GM19397 (cell line): ENCODE results near the gene DOCK8.
"Not testable (repeated sequence)": the region's sequence is repeated elsewhere in the genome, so short reads cannot be mapped to it uniquely, and the experiment has no call there.

Experiments
- ATAC-seq: cut with Tn5 transposase; IDR thresholded peaks from one replicate; pipeline ENCODE4 v1.9.1; 2021; ENCODE audit warnings: mild to moderate bottlenecking, moderate library complexity; ENCODE audit not compliant: unreplicated experiment

The DOCK8 gene

DNA sequence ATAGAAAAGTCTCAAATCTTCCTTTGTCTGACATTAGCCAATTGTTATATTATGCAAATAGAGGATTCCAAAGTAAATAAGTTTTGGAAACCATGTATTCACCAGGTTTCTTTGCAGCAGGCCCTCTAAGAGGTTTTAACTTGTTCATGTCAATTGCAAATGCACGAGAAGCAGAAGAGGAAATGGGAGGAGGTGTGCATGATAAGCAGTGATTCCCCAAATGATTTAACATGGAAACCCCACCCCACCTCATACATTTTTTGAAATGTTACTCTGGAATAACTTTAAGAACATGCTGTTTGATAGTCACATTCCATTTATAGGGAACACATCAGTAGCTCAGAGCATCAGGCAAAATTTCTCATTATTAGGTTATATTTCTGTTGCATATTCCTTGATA, 190.7 kb downstream of the DOCK8 start:
- ATAC-seq: no peak

- ATAC-seq: no peak
Observed at GRCh38 chr9:406886-407654, 192.4 kb downstream of the DOCK8 start.

DNA sequence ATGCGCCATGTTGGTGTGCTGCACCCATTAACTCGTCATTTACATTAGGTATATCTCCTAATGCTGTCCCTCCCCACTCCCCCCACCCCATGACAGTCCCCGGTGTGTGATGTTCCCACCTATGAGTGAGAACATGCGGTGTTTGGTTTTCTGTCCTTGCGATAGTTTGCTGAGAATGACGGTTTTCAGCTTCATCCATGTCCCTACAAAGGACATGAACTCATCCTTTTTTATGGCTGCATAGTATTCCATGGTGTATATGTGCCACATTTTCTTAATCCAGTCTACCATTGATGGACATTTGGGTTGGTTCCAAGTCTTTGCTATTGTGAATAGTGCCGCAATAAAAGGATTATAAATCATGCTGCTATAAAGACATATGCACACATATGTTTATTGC, 195.0 kb downstream of the DOCK8 start:
- not testable (repeated sequence) for ATAC-seq

- ATAC-seq: no peak
Observed at GRCh38 chr9:414595-414994, 199.9 kb downstream of the DOCK8 start.

DNA sequence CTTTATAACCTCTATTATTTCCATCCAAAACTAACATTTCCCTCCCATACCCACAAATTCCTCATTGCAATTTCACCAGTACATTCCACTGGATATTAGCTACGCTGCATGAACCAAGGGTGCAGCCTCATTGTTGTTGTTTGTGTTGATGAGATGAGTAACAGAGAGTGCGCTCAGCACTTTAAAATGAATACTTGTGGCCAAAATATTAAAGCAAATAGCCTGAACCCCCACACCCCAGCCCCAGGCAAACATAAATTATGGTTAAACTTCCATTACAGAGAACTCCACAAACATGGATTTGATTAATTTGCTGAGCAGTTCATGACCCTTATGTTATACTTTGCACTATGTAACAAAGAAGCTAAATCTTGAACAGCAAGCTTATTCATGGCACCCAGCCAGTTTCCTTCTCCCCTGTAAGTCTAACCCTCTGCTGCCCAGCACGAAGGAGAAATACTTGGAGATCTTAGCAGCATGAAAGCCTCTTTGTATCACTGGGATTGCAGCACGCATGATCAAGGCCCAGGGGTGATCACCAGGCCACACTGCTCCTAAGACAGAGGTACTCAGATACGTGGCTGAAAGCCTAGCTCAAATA, 205.0 kb downstream of the DOCK8 start:
- no peak for ATAC-seq

DNA sequence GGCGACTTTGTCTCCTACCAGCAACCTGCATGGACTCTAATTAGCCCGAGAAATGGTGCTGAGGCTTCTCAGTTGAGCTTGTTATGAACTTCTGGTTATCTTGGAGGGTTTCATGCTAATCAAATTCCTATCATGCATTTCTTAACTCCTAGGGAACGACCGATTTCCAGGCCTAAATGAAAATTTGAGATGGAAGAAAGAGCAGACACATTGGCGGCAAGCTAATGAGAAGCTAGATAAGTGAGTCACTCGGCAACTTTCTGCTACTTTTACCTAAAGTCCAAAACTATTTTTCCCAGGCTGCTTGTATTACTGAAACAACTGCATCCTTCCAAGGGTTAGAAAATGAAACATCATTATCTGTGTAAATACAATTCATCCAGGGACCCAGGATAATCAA, 207.2 kb downstream of the DOCK8 start:
- ATAC-seq: no peak

GRCh38 chr9:426264-426663, 211.6 kb downstream of the DOCK8 start:
- no peak for ATAC-seq

DNA sequence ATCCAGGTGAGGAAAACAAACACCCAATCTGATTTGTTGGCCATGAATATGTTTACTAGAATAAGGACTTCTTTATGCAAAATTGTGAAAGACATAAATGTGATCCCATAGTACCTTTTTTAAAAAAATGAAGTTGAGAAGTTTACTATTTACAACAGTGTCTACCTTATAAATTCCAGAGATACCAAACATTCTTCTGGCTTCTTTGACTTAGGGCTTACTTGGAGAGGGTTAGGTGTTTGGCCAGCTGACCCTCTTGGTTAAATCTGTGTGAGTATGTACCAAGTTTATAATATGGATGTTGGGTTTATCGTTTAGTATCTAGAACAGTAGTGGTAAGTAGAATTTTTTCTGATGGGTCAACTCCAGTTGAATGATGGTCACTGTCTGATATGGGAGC, 212.3 kb downstream of the DOCK8 start:
- no peak for ATAC-seq

- ATAC-seq: no peak
Observed at GRCh38 chr9:431701-432100, 217.0 kb downstream of the DOCK8 start.

- no peak for ATAC-seq
Observed at GRCh38 chr9:436482-436881, 221.8 kb downstream of the DOCK8 start.

DNA sequence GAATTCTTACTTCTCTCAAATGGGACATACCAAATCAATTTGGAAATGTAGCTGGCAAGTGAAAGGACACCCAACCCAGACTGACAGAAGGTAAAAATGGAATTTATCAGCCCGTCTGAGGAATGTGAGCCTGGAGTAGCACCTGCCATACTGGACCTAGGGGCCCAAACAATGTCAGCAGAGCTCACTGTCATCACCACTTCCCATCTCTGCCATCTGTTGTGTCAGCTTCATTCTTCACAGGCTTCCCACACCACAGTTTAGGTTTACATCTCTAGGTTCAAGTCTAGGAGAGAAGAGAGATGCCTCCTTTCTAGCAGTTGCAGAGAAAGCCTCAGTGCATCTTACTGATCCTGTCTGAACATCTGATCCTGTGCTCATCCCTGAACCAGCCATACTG, 222.4 kb downstream of the DOCK8 start:
- ATAC-seq: no peak

DNA sequence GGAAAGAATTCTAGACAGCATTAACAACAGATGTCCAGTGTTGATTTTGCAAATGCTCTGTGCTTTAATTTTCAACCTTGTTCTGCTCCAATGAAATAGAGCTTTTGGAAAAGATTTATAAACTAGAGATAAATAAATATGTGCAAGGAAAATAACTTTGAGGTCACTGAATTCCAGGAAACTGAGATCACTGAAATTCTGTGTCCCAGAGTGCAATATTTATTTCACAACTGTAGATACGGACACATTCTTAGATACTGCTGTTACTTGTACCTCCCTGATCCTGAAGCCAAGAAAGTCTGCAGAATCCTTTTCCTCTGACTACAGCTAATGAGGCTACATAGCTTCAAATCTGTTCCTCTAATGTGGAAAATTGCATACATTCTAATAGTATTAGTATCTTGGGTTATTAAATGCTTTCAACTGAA, 222.9 kb downstream of the DOCK8 start:
- no peak for ATAC-seq

- ATAC-seq: no peak
Observed at GRCh38 chr9:438066-438465, 223.4 kb downstream of the DOCK8 start.

DNA sequence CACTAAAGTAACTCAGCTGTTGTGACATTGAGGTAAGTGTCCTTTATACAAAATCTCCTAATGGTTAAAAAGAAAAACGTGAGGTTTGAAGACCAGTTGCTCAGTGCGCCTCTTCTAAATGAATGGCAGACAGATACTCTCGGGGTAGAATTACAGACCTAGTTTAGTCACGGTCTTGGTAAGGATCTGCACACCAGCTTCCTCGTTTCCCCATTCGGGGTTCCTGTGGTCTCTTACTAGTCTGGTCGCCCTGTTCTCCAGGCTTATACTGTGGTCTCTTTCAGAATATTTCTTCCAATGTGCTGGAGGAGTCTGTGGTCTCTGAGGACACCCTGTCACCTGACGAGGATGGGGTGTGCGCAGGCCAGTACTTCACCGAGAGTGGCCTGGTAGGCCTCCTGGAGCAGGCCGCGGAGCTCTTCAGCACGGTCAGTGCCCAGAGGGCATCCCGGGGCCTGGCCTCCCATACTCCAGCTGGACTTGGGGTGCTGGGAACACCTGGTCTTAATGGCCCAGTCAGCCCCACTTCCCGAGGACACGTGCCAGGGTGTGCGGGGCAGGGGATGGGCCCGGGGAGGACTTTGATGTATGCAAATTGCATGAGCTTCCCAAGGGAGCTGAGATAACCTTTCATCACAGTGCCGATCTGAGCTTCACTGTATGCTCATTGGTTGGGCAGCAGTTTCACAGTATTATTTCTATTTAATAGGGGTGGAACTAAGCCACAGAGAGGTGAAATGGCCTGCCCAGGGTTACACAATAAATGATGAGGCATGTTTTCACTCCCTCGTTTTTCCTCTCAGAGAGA, 224.5 kb downstream of the DOCK8 start:
- no peak for ATAC-seq

GRCh38 chr9:441126-441525, 226.5 kb downstream of the DOCK8 start:
- no peak for ATAC-seq

DNA sequence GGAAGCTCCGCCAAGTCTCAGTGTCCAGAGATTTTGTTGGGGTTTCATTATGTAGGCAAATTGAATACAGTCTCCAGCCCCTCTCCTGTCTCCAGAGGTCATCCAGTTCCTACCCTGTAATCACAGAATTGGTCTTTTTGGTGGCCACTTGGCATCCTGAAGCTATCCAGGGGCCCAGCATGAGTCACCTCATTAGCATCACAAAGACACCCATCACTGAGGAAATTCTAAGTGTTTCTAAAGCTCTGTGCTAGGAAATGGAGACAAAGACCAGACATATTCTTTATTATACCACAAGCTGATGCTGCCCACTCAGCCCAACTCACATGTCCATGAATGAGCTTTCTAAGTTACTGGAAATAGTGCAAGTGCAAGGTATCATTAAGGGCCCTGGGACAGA, 229.9 kb downstream of the DOCK8 start:
- no peak for ATAC-seq

DNA sequence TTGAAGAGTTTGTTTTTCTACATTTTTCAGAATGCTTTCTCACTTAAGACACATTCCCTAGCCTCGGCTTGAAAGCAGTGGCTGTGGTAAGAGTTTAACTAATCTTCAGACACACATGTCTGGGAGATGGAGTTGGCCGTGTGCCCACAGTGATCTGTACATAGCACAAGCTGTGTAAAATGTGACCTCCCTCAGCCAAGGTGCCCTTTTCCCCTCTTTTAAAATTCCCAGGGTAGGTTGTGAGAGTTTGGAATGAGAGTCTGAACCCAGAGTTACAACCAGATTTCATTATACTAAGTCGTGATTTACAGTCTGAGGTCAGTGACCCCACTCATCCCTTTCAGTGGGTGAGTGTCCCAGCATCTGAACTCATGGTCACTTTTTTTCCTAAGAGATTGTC, 230.4 kb downstream of the DOCK8 start:
- no peak for ATAC-seq

DNA sequence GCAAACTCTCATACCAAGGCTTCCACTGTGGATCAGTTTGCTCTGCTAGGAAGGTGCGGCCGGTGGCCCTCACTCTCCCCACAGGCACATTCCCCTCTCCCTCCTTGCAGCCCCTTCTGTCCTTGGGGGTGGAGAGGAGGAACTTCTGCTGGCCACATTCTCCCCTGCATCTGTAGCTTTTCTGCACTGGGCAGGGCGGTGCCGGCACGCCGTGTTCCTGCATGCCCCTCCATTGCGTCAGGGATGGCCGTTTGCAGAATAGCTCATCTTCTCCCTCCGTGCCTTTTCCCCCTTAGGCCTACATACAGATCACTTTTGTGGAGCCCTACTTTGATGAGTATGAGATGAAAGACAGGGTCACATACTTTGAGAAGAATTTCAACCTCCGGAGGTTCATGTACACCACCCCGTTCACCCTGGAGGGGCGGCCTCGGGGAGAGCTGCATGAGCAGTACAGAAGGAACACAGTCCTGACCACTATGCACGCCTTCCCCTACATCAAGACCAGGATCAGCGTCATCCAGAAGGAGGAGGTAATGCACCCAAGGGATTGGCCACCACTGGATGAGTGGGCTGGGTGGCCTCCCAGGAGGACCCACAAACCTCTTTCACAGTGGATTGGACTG, 231.5 kb downstream of the DOCK8 start:
- no peak for ATAC-seq

GRCh38 chr9:447230-448025, 232.8 kb downstream of the DOCK8 start:
- no peak for ATAC-seq

GRCh38 chr9:450057-450456, 235.4 kb downstream of the DOCK8 start:
- no peak for ATAC-seq

GRCh38 chr9:450561-450960, 235.9 kb downstream of the DOCK8 start:
- ATAC-seq: no peak
